Airway epithelial cell (primary cell): ENCODE data around the gene SNRPD3. TPM values are rescaled to one million over a fixed set of nuclear protein-coding genes. Genes with fewer than 3 reads are reported as not detected.

Experiments used
- total RNA-seq: library from RNA; depleted of rRNA; stranded (reverse); fragments of >200 nt; gene quantifications from 2 replicates; pipeline ENCODE4 v1.2.3, GENCODE V29; 2015

SNRPD3 gene
- 183 and 241 TPM in 2 replicates for total RNA-seq

GRCh38 chr22:24555165-24556039, at the start of gene SNRPD3:
Gene SNRPD3 (plus strand): TSS chr22:24555999. CDS start chr22:24557675, 1,676 bp downstream.

GRCh38 chr22:24554313-24555164, 1.3 kb upstream of the SNRPD3 start, which contains the start of gene GUCD1:
Gene GUCD1 (minus strand): TSS chr22:24555138. CDS start chr22:24554991, 147 bp downstream.

GRCh38 chr22:24592851-24593558, 37.2 kb downstream of the SNRPD3 start, which contains the start of gene LRRC75B:
Gene LRRC75B (minus strand): TSS chr22:24593073. CDS start chr22:24593039, 34 bp downstream.

GRCh38 chr22:24602847-24603769, 47.3 kb downstream of the SNRPD3 start, which contains the start of gene GGT1:
Gene GGT1 (plus strand): TSS chr22:24603193. CDS start chr22:24611082, 7,889 bp downstream.

Other genes with a start within 250 kb of the SNRPD3 start
- gene ADORA2A, start 128.4 kb upstream of the SNRPD3 start, total RNA-seq = 0.14 TPM in 1 of 2 replicates, not detected in the other
- not detected in 2 replicates for gene UPB1, start 60.7 kb upstream of the SNRPD3 start, total RNA-seq
- gene GUCD1, start 861 bp upstream of the SNRPD3 start, total RNA-seq = 68.1 and 71.0 TPM in 2 replicates
- gene LRRC75B, start 37.1 kb downstream of the SNRPD3 start, total RNA-seq = 6.8 and 8.3 TPM in 2 replicates
- 0.56 and 1.9 TPM in 2 replicates for gene GGT1, start 47.2 kb downstream of the SNRPD3 start, total RNA-seq
- not detected in 2 replicates for gene PIWIL3, start 218.7 kb downstream of the SNRPD3 start, total RNA-seq